HUES6 (cell line): ENCODE data around the gene ZXDC.

ENCODE experiments used
- H3K27ac ChIP-seq: 2 replicates; pipeline ENCODE4 v1.7.0; 2013; ENCODE audit warnings: low read depth, mild to moderate bottlenecking, low read length, inconsistent platforms
- H3K27me3 ChIP-seq: 2 replicates; pipeline ENCODE4 v1.6.1; 2013; ENCODE audit warnings: low read length; ENCODE audit not compliant: control insufficient read depth, insufficient read depth
- H3K36me3 ChIP-seq: 2 replicates; pipeline ENCODE4 v1.6.1; 2013; ENCODE audit warnings: low read length; ENCODE audit not compliant: control insufficient read depth, insufficient read depth
- H3K4me1 ChIP-seq: 2 replicates; pipeline ENCODE4 v1.6.1; 2013; ENCODE audit warnings: low read length; ENCODE audit not compliant: control insufficient read depth, insufficient read depth
- H3K4me3 ChIP-seq: 2 replicates; pipeline ENCODE4 v1.5.1; 2013; ENCODE audit warnings: low read depth, low read length
- H3K9ac ChIP-seq: one replicate; pipeline ENCODE4 v1.6.1; 2013; ENCODE audit warnings: mild to moderate bottlenecking, low read length
- H3K9me3 ChIP-seq: 2 replicates; pipeline ENCODE4 v1.6.1; 2013; ENCODE audit warnings: low read depth, low read length; ENCODE audit not compliant: control insufficient read depth, insufficient read depth

ZXDC gene

GRCh38 chr3:126468028-126468891 lies 7.4 kb downstream of the ZXDC start:
- Histone ChIP-seq H3K36me3 (peaks cover 90% of the 10 kb centered on the region), H3K4me1 (peaks cover 13% of the 10 kb centered on the region), H3K9ac (no peak overlapping the region), H3K27ac (no peak overlapping the region), H3K9me3 (no peaks in the 10 kb centered on the region), H3K4me3 (no peak overlapping the region), H3K27me3 (no peaks in the 10 kb centered on the region)

GRCh38 chr3:126467611-126467955 lies 8.1 kb downstream of the ZXDC start:
- peaks cover 93% of the 10 kb centered on the region for H3K36me3 ChIP-seq
- H3K4me1 ChIP-seq = peaks cover 6% of the 10 kb centered on the region; the same call in 1 of the 2 replicates
- no peak overlapping the region for H3K4me3 ChIP-seq
- H3K27me3 ChIP-seq = no peaks in the 10 kb centered on the region
- no peaks in the 10 kb centered on the region for H3K9me3 ChIP-seq
- H3K27ac ChIP-seq = no peak overlapping the region
- no peak overlapping the region for H3K9ac ChIP-seq

GRCh38 chr3:126466886-126467610 lies 8.6 kb downstream of the ZXDC start:
- no peaks in the 10 kb centered on the region for H3K27me3 ChIP-seq
- H3K36me3 ChIP-seq = peaks cover 96% of the 10 kb centered on the region
- H3K4me3 ChIP-seq = no peak overlapping the region
- no peak overlapping the region for H3K27ac ChIP-seq
- H3K9ac ChIP-seq = no peak overlapping the region
- H3K4me1 ChIP-seq = peaks cover under 1% of the 10 kb centered on the region; the same call in 1 of the 2 replicates
- H3K9me3 ChIP-seq = no peaks in the 10 kb centered on the region

- peaks cover 96% of the 10 kb centered on the region for H3K36me3 ChIP-seq
- H3K27me3 ChIP-seq = no peaks in the 10 kb centered on the region
- H3K9ac ChIP-seq = no peak overlapping the region
- no peaks in the 10 kb centered on the region for H3K9me3 ChIP-seq
- H3K4me1 ChIP-seq = no peaks in the 10 kb centered on the region
- no peak overlapping the region for H3K4me3 ChIP-seq
- H3K27ac ChIP-seq = no peak overlapping the region
These were observed 9.7 kb downstream of the ZXDC start for GRCh38 chr3:126465928-126466544.

GRCh38 chr3:126464997-126465396 lies 10.7 kb downstream of the ZXDC start:
- H3K4me3 ChIP-seq = no peak overlapping the region
- H3K9ac ChIP-seq = no peak overlapping the region
- H3K27me3 ChIP-seq = no peaks in the 10 kb centered on the region
- H3K36me3 ChIP-seq = peaks cover 95% of the 10 kb centered on the region
- H3K27ac ChIP-seq = no peak overlapping the region
- no peaks in the 10 kb centered on the region for H3K4me1 ChIP-seq
- no peaks in the 10 kb centered on the region for H3K9me3 ChIP-seq

- H3K4me1 ChIP-seq = no peaks in the 10 kb centered on the region
- no peak overlapping the region for H3K4me3 ChIP-seq
- H3K27ac ChIP-seq = no peak overlapping the region
- no peak overlapping the region for H3K9ac ChIP-seq
- no peaks in the 10 kb centered on the region for H3K9me3 ChIP-seq
- H3K36me3 ChIP-seq = peaks cover 95% of the 10 kb centered on the region
- no peaks in the 10 kb centered on the region for H3K27me3 ChIP-seq
These were observed 11.2 kb downstream of the ZXDC start for GRCh38 chr3:126464494-126464893.

- Histone ChIP-seq H3K4me1 (no peaks in the 10 kb centered on the region), H3K27me3 (no peaks in the 10 kb centered on the region), H3K36me3 (peaks cover 95% of the 10 kb centered on the region), H3K9me3 (no peaks in the 10 kb centered on the region), H3K4me3 (no peak overlapping the region), H3K9ac (no peak overlapping the region), H3K27ac (no peak overlapping the region)
These were observed 11.6 kb downstream of the ZXDC start for GRCh38 chr3:126464093-126464492.

- Histone ChIP-seq H3K9me3 (no peaks in the 10 kb centered on the region), H3K4me1 (no peaks in the 10 kb centered on the region), H3K4me3 (no peak overlapping the region), H3K36me3 (peaks cover 95% of the 10 kb centered on the region), H3K9ac (no peak overlapping the region), H3K27ac (no peak overlapping the region), H3K27me3 (no peaks in the 10 kb centered on the region)
These were observed 12.2 kb downstream of the ZXDC start for GRCh38 chr3:126463521-126463920.

GRCh38 chr3:126461450-126462070 lies 14.1 kb downstream of the ZXDC start:
- no peaks in the 10 kb centered on the region for H3K9me3 ChIP-seq
- H3K27me3 ChIP-seq = no peaks in the 10 kb centered on the region
- no peak overlapping the region for H3K9ac ChIP-seq
- H3K27ac ChIP-seq = no peak overlapping the region
- H3K4me1 ChIP-seq = no peaks in the 10 kb centered on the region
- H3K4me3 ChIP-seq = no peak overlapping the region
- H3K36me3 ChIP-seq = peaks cover 92% of the 10 kb centered on the region

GRCh38 chr3:126460381-126460780 lies 15.3 kb downstream of the ZXDC start:
- H3K4me3 ChIP-seq = no peak overlapping the region
- no peak overlapping the region for H3K9ac ChIP-seq
- H3K27ac ChIP-seq = no peak overlapping the region
- H3K4me1 ChIP-seq = no peaks in the 10 kb centered on the region
- no peaks in the 10 kb centered on the region for H3K9me3 ChIP-seq
- H3K27me3 ChIP-seq = no peaks in the 10 kb centered on the region
- peaks cover 88% of the 10 kb centered on the region for H3K36me3 ChIP-seq

GRCh38 chr3:126459763-126460127 lies 15.9 kb downstream of the ZXDC start:
- H3K4me3 ChIP-seq = no peak overlapping the region
- peaks cover 88% of the 10 kb centered on the region for H3K36me3 ChIP-seq
- H3K9me3 ChIP-seq = no peaks in the 10 kb centered on the region
- no peaks in the 10 kb centered on the region for H3K27me3 ChIP-seq
- H3K27ac ChIP-seq = no peak overlapping the region
- no peaks in the 10 kb centered on the region for H3K4me1 ChIP-seq
- no peak overlapping the region for H3K9ac ChIP-seq
